GM13976 (cell line): ENCODE measurements around the gene TNS3.

Experiments used
- DNase-seq: peaks from one replicate; pipeline ENCODE4 v3.0.0; 2012; ENCODE audit warnings: low spot score
- in situ Hi-C: fragments of 300-500 bp; cut with MboI; formaldehyde crosslinking; loops from one replicate; pipeline ENCODE4 v1.12.0; 2022; ENCODE audit warnings: low sequenced_read_pairs, mixed read lengths, inconsistent platforms; ENCODE audit not compliant: unreplicated experiment
- TF ChIP-seq, protein P1 (sequence below): IDR thresholded peaks from 2 replicates; pipeline ENCODE4 v1.5.1; 2012; ENCODE audit warnings: borderline replicate concordance, mild to moderate bottlenecking; ENCODE audit not compliant: insufficient read depth; ENCODE audit errors: extremely low read depth, missing control alignments, control extremely low read depth

The TNS3 gene

DNA sequence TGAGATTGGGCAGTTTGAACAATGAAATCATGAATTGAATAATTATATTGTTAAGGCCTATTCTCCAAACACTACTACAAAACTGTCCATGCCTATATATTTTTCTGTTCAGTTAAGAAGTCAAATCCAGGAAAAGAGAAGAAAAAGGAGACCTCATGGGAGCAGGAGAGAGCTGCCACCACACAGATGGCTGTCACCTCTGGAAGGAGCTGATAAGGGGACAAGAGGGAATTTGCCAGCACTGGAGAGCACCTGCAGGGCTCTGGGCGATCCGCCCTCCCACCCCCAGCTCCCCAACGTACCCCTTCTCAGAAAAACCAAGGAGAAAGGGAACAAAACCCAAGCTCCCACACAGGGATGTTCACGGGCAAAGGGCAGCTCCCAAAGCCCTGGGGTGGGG lies 227.8 kb downstream of the TNS3 start:
- DNase-seq = no peak

DNA sequence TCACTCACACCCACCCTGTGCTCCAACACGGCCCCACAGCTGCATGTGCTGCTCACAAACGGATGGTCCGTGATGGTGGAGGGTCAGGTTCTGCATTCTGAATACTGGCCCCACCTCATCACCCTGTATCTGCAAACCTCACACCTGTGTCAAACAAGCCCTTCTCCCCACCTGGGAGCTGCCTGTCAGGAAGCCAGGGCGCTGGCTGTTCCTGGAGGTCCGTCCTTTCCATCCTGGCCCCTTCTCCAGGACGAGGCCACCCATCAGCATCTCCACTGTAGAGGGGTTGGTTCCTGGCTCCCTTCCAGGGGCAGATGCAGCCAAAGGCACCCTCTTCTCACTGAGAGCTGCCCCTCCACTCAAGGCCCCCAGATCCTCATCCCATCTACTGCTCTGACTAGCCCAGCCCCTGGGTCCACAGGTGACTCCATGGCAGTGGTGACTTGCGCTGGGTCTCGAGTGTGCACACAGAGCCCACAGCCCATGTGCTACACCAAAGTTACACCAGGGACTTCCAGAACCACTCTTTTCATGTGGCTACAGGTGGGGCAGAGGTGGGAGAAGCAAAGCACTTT lies 229.4 kb downstream of the TNS3 start:
- TF ChIP-seq, protein P1, sequence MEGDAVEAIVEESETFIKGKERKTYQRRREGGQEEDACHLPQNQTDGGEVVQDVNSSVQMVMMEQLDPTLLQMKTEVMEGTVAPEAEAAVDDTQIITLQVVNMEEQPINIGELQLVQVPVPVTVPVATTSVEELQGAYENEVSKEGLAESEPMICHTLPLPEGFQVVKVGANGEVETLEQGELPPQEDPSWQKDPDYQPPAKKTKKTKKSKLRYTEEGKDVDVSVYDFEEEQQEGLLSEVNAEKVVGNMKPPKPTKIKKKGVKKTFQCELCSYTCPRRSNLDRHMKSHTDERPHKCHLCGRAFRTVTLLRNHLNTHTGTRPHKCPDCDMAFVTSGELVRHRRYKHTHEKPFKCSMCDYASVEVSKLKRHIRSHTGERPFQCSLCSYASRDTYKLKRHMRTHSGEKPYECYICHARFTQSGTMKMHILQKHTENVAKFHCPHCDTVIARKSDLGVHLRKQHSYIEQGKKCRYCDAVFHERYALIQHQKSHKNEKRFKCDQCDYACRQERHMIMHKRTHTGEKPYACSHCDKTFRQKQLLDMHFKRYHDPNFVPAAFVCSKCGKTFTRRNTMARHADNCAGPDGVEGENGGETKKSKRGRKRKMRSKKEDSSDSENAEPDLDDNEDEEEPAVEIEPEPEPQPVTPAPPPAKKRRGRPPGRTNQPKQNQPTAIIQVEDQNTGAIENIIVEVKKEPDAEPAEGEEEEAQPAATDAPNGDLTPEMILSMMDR = no peak
- no peak for DNase-seq
- in situ Hi-C loops = no loop called here

More for the DNA sequence above, 227.8 kb downstream of the TNS3 start:
- in situ Hi-C loops = no loop called here
- TF ChIP-seq, protein P1 = no peak

DNA sequence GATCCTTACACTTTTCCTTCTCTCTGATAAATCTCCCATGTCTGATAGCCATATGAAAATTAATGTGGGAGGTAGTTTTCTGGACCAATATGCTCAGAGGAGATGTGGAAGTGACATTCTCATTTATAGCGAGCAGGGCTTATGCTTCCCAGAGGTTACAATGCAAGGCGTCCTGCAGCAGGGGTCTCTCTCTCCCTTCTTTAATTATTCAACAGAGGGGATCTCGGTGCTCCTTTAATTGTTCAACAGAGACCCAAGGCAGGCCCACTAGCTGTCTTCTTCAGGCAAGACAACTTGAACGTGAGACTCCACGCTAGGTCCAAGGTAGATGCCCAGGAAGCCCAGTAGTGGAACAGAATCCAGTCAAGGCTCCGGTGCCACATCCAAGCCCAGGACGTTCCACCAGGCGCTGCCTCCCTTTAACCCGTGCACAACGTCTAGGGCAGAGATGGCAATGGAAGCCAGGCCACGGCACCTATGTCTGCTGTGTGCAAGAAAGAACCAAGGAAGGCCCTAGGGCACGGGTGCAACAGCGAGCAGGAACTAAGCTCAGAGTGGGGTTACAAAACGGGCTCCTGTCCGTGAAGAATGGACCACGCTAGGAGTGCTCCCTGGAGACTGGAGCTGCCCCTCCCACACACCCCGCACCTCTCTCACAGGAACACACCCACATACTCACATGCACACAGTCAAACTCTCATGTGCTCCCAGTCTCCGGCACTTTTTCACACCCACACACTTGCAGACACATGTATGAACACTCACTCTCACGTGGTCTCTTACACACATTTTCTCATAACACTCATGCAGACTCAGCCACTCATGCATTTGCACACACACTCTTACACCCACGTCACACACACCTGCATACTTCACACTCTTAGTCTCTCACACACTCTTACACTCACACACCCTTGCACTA lies 230.4 kb downstream of the TNS3 start:
- in situ Hi-C loops = no loop called here
- DNase-seq = no peak
- TF ChIP-seq, protein P1 = no peak

DNA sequence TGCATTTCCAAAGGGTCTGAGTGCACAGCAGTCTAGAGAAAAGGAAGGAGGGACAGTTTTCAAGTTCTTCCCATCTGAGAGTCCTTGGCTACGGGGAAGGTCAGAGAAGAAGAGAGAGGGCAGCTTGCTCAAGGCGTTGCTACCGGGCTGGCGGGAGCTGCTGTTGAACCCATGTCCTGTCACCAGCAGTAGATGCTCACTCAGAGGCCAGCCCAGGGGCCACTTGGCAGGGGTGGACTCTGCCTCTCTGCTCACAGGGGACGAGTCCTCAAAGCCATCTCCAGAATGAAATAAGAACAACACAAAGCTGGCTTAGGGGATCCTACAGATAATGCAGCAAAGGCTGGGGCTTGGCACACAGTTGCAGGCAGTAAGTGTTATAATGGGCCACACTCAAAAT lies 231.5 kb downstream of the TNS3 start:
- TF ChIP-seq, protein P1 = no peak
- in situ Hi-C loops = no loop called here
- DNase-seq = no peak

DNA sequence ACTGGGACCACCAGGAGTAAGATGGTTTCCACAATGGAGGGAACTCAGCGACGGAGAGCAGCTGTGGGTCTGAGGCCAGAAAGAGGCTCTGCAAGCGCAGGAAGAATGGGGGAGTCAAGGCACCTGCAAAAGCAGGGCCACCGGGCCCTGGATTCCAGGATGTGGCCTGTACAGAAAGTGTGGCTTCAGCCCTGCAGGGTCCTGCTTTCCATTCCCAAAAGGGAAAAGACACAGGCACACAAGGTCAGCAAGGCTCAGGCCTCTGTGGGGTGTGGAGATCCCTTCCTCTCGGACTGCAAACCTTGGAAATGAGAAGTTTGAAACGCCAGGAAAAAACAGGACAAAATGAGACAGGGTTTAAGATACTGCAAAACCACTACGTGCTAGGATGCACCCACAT lies 232.5 kb downstream of the TNS3 start:
- DNase-seq = no peak
- TF ChIP-seq, protein P1 = no peak
- in situ Hi-C loops = no loop called here

DNA sequence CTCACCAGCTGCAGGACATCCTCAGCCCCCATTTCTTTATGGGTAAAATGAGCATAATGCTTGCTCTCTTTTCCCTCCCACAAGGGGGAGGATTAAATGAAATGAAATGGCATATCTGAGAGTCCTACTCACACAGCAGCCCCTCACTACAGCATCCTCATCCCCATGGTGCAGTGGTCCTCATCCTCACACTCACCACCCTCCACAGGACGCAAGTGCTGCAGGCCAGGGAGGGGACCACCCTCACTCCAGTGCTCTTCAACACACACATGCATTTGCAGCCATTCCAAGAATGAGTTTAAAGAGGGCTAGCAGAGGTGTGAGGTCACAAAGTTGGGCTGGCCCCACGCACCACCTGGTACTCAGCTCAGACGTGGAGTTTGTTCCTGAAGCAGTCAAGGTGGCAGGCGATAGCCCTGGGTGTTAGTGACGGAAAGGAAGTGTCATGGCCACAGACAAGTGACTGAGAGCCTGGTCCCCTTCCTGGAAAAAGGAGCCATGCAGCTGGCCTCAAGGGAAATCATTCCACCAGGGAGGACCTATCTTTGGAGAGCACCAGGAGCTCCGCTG lies 234.0 kb downstream of the TNS3 start:
- no peak for DNase-seq
- in situ Hi-C loops = no loop called here
- TF ChIP-seq, protein P1 = no peak
